Measurements from ENCODE around the gene DNAJC9.

DNAJC9 gene

GRCh38 chr10:73247509-73248258 is 629 bp upstream of the DNAJC9 start:
- H3K9me3 ChIP-seq (ENCODE audit: low read length), result no peaks in the 10 kb centered on the region
- H4K20me1 ChIP-seq (ENCODE audit: insufficient read depth, low read length), result no peaks in the 10 kb centered on the region
- H3K36me3 ChIP-seq (ENCODE audit: insufficient read depth, low read length), result peaks cover 81% of the 10 kb centered on the region
- no peaks in the 10 kb centered on the region; the same call in 1 of the 2 replicates for H3F3A ChIP-seq (ENCODE audit: insufficient read depth, low read length)
- H3K4me2 ChIP-seq (ENCODE audit: low read length), result peak overlapping the region; percentile 96
- H3K9me2 ChIP-seq (ENCODE audit: low read depth, low read length), result no peaks in the 10 kb centered on the region
- peaks cover 65% of the 10 kb centered on the region for H3K4me1 ChIP-seq (ENCODE audit: insufficient read depth, low read length, severe bottlenecking)
- peak overlapping the region; percentile 94 for H3K4me3 ChIP-seq (ENCODE audit: low read depth, low read length, poor library complexity, severe bottlenecking)
- no peak overlapping the region for H2AFZ ChIP-seq (ENCODE audit: low read length)
- TF ChIP-seq CTCF (IDR thresholded peaks at IDR 0.05; ENCODE audit: low read length), result no peak
- no peak for TF ChIP-seq EZH2 (IDR thresholded peaks at IDR 0.05; ENCODE audit: borderline replicate concordance, low read length)
- no peaks in the 10 kb centered on the region for H3K27me3 ChIP-seq (ENCODE audit: insufficient read depth, low read length)
- H3K79me2 ChIP-seq (ENCODE audit: insufficient read depth, low read length), result peaks cover 47% of the 10 kb centered on the region
- H3K9ac ChIP-seq (ENCODE audit: low read length), result peak overlapping the region; percentile 97
- H3K27ac ChIP-seq (ENCODE audit: low read depth, low read length, poor library complexity, severe bottlenecking), result peak overlapping the region; percentile 83

GRCh38 chr10:73246322-73246645 is 771 bp downstream of the DNAJC9 start:
- H3K27ac ChIP-seq (ENCODE audit: low read depth, low read length, poor library complexity, severe bottlenecking), result peak overlapping the region; percentile 83
- H3K79me2 ChIP-seq (ENCODE audit: insufficient read depth, low read length), result peaks cover 37% of the 10 kb centered on the region
- peak overlapping the region; percentile 97 for H3K9ac ChIP-seq (ENCODE audit: low read length)
- no peak overlapping the region; the same call in 1 of the 2 replicates for H2AFZ ChIP-seq (ENCODE audit: low read length)
- TF ChIP-seq EZH2 (IDR thresholded peaks at IDR 0.05; ENCODE audit: borderline replicate concordance, low read length) (no peak), CTCF (IDR thresholded peaks at IDR 0.05; ENCODE audit: low read length) (no peak)
- no peaks in the 10 kb centered on the region for H4K20me1 ChIP-seq (ENCODE audit: insufficient read depth, low read length)
- peaks cover 86% of the 10 kb centered on the region for H3K36me3 ChIP-seq (ENCODE audit: insufficient read depth, low read length)
- H3K4me2 ChIP-seq (ENCODE audit: low read length), result peak overlapping the region; percentile 96
- no peaks in the 10 kb centered on the region for H3K27me3 ChIP-seq (ENCODE audit: insufficient read depth, low read length)
- H3K9me3 ChIP-seq (ENCODE audit: low read length), result no peaks in the 10 kb centered on the region
- H3K9me2 ChIP-seq (ENCODE audit: low read depth, low read length), result no peaks in the 10 kb centered on the region
- H3K4me3 ChIP-seq (ENCODE audit: low read depth, low read length, poor library complexity, severe bottlenecking), result peak overlapping the region; percentile 94
- H3F3A ChIP-seq (ENCODE audit: insufficient read depth, low read length), result no peaks in the 10 kb centered on the region; the same call in 1 of the 2 replicates
- peaks cover 59% of the 10 kb centered on the region for H3K4me1 ChIP-seq (ENCODE audit: insufficient read depth, low read length, severe bottlenecking)

DNA sequence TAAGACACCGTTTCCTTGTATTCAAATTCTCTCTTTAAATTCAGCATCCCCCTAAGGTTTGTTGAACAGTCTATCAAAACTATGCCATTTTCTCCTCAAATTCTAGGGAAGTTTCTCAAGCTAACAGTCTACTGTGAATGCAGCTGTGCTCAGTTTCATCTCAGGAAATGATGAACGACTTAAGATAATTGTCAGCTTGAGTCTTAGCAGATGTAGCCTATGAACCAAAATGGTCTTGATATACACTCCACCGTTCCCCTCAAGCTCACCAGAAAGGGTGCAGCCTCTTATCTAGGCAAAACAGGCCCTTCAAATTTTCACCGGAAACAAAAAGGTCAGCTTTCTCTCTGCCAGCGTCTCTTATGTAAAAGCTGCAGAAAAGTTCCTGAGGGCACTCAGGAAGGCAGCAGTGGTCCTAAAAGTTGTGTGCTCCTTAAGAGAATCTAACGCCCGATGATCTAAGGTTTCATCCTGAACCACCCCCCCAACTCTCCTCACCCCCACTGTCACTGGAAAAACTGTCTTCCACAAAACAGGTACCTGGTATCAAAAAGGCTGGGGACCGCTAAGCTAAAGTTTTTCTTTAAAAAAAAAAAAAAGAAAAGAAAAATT is 2.1 kb downstream of the DNAJC9 start:
- Histone ChIP-seq H4K20me1 (ENCODE audit: insufficient read depth, low read length) (no peaks in the 10 kb centered on the region), H3K27ac (ENCODE audit: low read depth, low read length, poor library complexity, severe bottlenecking) (peak overlapping the region; percentile 83), H3K27me3 (ENCODE audit: insufficient read depth, low read length) (no peaks in the 10 kb centered on the region), H3K4me1 (ENCODE audit: insufficient read depth, low read length, severe bottlenecking) (peaks cover 46% of the 10 kb centered on the region), H3K9ac (ENCODE audit: low read length) (peak overlapping the region; percentile 97), H3K9me3 (ENCODE audit: low read length) (no peaks in the 10 kb centered on the region), H3K4me2 (ENCODE audit: low read length) (peak overlapping the region; percentile 96), H3K79me2 (ENCODE audit: insufficient read depth, low read length) (peaks cover 28% of the 10 kb centered on the region), H3K9me2 (ENCODE audit: low read depth, low read length) (no peaks in the 10 kb centered on the region), H3K4me3 (ENCODE audit: low read depth, low read length, poor library complexity, severe bottlenecking) (peak overlapping the region; percentile 94), H3K36me3 (ENCODE audit: insufficient read depth, low read length) (peaks cover 89% of the 10 kb centered on the region), H3F3A (ENCODE audit: insufficient read depth, low read length) (no peaks in the 10 kb centered on the region; the same call in 1 of the 2 replicates), H2AFZ (ENCODE audit: low read length) (no peak overlapping the region)
- TF ChIP-seq EZH2 (IDR thresholded peaks at IDR 0.05; ENCODE audit: borderline replicate concordance, low read length) (no peak), CTCF (IDR thresholded peaks at IDR 0.05; ENCODE audit: low read length) (no peak)
